GM21423 (cell line): Measurements from ENCODE around the gene ELP4.

Source experiments
- ATAC-seq: cut with Tn5 transposase; IDR thresholded peaks from one replicate; pipeline ENCODE4 v1.9.1; 2021; ENCODE audit warnings: mild to moderate bottlenecking, moderate library complexity; ENCODE audit not compliant: unreplicated experiment

ELP4 gene

GRCh38 chr11:31768749-31769640 is 259.4 kb downstream of the ELP4 start:
- no peak for ATAC-seq

GRCh38 chr11:31770011-31770700 is 260.6 kb downstream of the ELP4 start:
- ATAC-seq = no peak

- ATAC-seq = no peak
Observed at GRCh38 chr11:31772412-31772811, 262.8 kb downstream of the ELP4 start.

GRCh38 chr11:31779374-31779791 is 269.8 kb downstream of the ELP4 start:
- no peak for ATAC-seq

- ATAC-seq = no peak
Observed at GRCh38 chr11:31780078-31780477, 270.5 kb downstream of the ELP4 start.

- ATAC-seq = no peak
Observed at GRCh38 chr11:31780480-31780971, 271.0 kb downstream of the ELP4 start.

- ATAC-seq = no peak
Observed at GRCh38 chr11:31782257-31782656, 272.7 kb downstream of the ELP4 start.

GRCh38 chr11:31783252-31783651 is 273.7 kb downstream of the ELP4 start:
- no peak for ATAC-seq

GRCh38 chr11:31784611-31785010 is 275.0 kb downstream of the ELP4 start:
- no peak for ATAC-seq

GRCh38 chr11:31786996-31787685 is 277.6 kb downstream of the ELP4 start:
- no peak for ATAC-seq

GRCh38 chr11:31788085-31788484 is 278.5 kb downstream of the ELP4 start:
- no peak for ATAC-seq

GRCh38 chr11:31790649-31791048 is 281.1 kb downstream of the ELP4 start:
- ATAC-seq = no peak

- no peak for ATAC-seq
Observed at GRCh38 chr11:31792036-31792435, 282.5 kb downstream of the ELP4 start.

GRCh38 chr11:31792456-31792855 is 282.9 kb downstream of the ELP4 start:
- no peak for ATAC-seq

- no peak for ATAC-seq
Observed at GRCh38 chr11:31793264-31793663, 283.7 kb downstream of the ELP4 start.

GRCh38 chr11:31794548-31794947 is 285.0 kb downstream of the ELP4 start:
- ATAC-seq = no peak

GRCh38 chr11:31795706-31796498 is 286.3 kb downstream of the ELP4 start:
- no peak for ATAC-seq

GRCh38 chr11:31796499-31797189 is 287.1 kb downstream of the ELP4 start:
- no peak for ATAC-seq

GRCh38 chr11:31797190-31798056 is 287.9 kb downstream of the ELP4 start:
- no peak for ATAC-seq
